Activated B cell treated with CpG ODN at 0.5 μM for 24 hours (primary cell): ENCODE data around the gene GAB3. TPM values are rescaled to one million over a fixed set of nuclear protein-coding genes. Genes with fewer than 3 reads are reported as not detected.
"Not testable (repeated sequence)": the region's sequence is repeated elsewhere in the genome, so short reads cannot be mapped to it uniquely, and the experiment has no call there.

Experiments
- ATAC-seq: fragments of 200-7000 bp; cut with Tn5 transposase; one replicate; pipeline ENCODE4 v1.10.0; 2021; ENCODE audit warnings: low read depth, mild to moderate bottlenecking, moderate library complexity
- CTCF ChIA-PET: fragments of 350-600 bp; sonication (Branson Sonifier 250); formaldehyde crosslinking; loops from one replicate; lab custom pipeline; 2021; ENCODE audit warnings: antibody characterized with exemption; lab: Charles Lee
- POLR2A ChIA-PET: fragments of 350-600 bp; sonication (Branson Sonifier 250); formaldehyde crosslinking; loops from one replicate; lab custom pipeline; 2021; ENCODE audit warnings: antibody characterized with exemption; lab: Charles Lee
- DNase-seq: peaks from one replicate; pipeline ENCODE4 v3.0.0; 2022
- H3K27ac Mint-ChIP-seq: one replicate; pipeline ENCODE4 v1.8.0; 2020; ENCODE audit warnings: mixed read lengths
- H3K27me3 Mint-ChIP-seq: one replicate; pipeline ENCODE4 v1.8.0; 2021; ENCODE audit warnings: mixed read lengths
- H3K36me3 Mint-ChIP-seq: one replicate; pipeline ENCODE4 v1.8.0; 2021; ENCODE audit warnings: low read depth, mixed read lengths
- H3K4me1 Mint-ChIP-seq: one replicate; pipeline ENCODE4 v1.8.0; 2021; ENCODE audit warnings: mixed read lengths
- H3K4me3 Mint-ChIP-seq: one replicate; pipeline ENCODE4 v1.8.0; 2020; ENCODE audit warnings: mild to moderate bottlenecking, mixed read lengths
- H3K9me3 Mint-ChIP-seq: one replicate; pipeline ENCODE4 v1.8.0; 2020; ENCODE audit warnings: mixed read lengths
- CTCF ChIP-seq: fragments of 200-600 bp; IDR thresholded peaks from one replicate; pipeline ENCODE4 v1.8.0; 2022; ENCODE audit warnings: antibody characterized with exemption, mild to moderate bottlenecking
- intact Hi-C: fragments of 100-400 bp; cut with micrococcal nuclease; formaldehyde crosslinking; loops from one replicate; pipeline ENCODE4 v1.15.1; 2024
- total RNA-seq: library from RNA; stranded (reverse); gene quantifications from 2 replicates; pipeline ENCODE4 v1.2.3, GENCODE V29; 2022

The GAB3 gene
- total RNA-seq, 1 donor from 2014 or later: 7.1 TPM

- H3K27me3 Mint-ChIP-seq: no peaks in the 10 kb centered on the region
- no peaks in the 10 kb centered on the region for H3K9me3 Mint-ChIP-seq
- peaks cover 49% of the 10 kb centered on the region for H3K36me3 Mint-ChIP-seq
- no peak overlapping the region for H3K27ac Mint-ChIP-seq
- no peak for ATAC-seq
- CTCF ChIA-PET: no interaction called here
- TF ChIP-seq CTCF: no peak
- intact Hi-C loops: no loop called here
- no peak overlapping the region for H3K4me3 Mint-ChIP-seq
- no peak for DNase-seq
- H3K4me1 Mint-ChIP-seq: peaks cover 15% of the 10 kb centered on the region
- POLR2A ChIA-PET: no interaction called here
These were observed 52.1 kb downstream of the GAB3 start for GRCh38 chrX:154698630-154699248.

- Mint-ChIP-seq H3K36me3 (peaks cover 57% of the 10 kb centered on the region), H3K4me1 (peaks cover 15% of the 10 kb centered on the region), H3K27me3 (no peaks in the 10 kb centered on the region), H3K27ac (no peak overlapping the region), H3K4me3 (no peak overlapping the region), H3K9me3 (no peaks in the 10 kb centered on the region)
- intact Hi-C loops: no loop called here
- POLR2A ChIA-PET: no interaction called here
- ATAC-seq (no peak), DNase-seq (no peak)
- TF ChIP-seq CTCF: no peak
- CTCF ChIA-PET: no interaction called here
These were observed 54.2 kb downstream of the GAB3 start for GRCh38 chrX:154696676-154697045.

- DNase-seq (no peak), ATAC-seq (no peak)
- no peak for TF ChIP-seq CTCF
- Mint-ChIP-seq H3K9me3 (no peaks in the 10 kb centered on the region), H3K27me3 (no peaks in the 10 kb centered on the region), H3K4me1 (peaks cover 15% of the 10 kb centered on the region), H3K4me3 (no peak overlapping the region), H3K27ac (no peak overlapping the region), H3K36me3 (peaks cover 60% of the 10 kb centered on the region)
- intact Hi-C loops: no loop called here
- CTCF ChIA-PET: no interaction called here
- POLR2A ChIA-PET: no interaction called here
These were observed 54.8 kb downstream of the GAB3 start for GRCh38 chrX:154695911-154696675.

- Mint-ChIP-seq H3K4me1 (peaks cover 12% of the 10 kb centered on the region), H3K36me3 (peaks cover 42% of the 10 kb centered on the region), H3K27ac (no peak overlapping the region), H3K4me3 (no peak overlapping the region), H3K27me3 (no peaks in the 10 kb centered on the region), H3K9me3 (no peaks in the 10 kb centered on the region)
- CTCF ChIA-PET: no interaction called here
- TF ChIP-seq CTCF: no peak
- no peak for DNase-seq
- intact Hi-C loops: no loop called here
- POLR2A ChIA-PET: no interaction called here
- no peak for ATAC-seq
These were observed 57.5 kb downstream of the GAB3 start for GRCh38 chrX:154693394-154693793.

GRCh38 chrX:154690438-154690837 is 60.4 kb downstream of the GAB3 start:
- H3K36me3 Mint-ChIP-seq: peaks cover 19% of the 10 kb centered on the region
- H3K27ac Mint-ChIP-seq, H3K4me1 Mint-ChIP-seq, POLR2A ChIA-PET, DNase-seq, H3K27me3 Mint-ChIP-seq, CTCF ChIA-PET, ATAC-seq, intact Hi-C loops, H3K4me3 Mint-ChIP-seq, H3K9me3 Mint-ChIP-seq: not testable (repeated sequence)

GRCh38 chrX:154672084-154672483 is 78.8 kb downstream of the GAB3 start:
- CTCF ChIA-PET, intact Hi-C loops, POLR2A ChIA-PET, ATAC-seq, H3K27me3 Mint-ChIP-seq, H3K4me1 Mint-ChIP-seq, H3K4me3 Mint-ChIP-seq, H3K36me3 Mint-ChIP-seq, H3K27ac Mint-ChIP-seq, DNase-seq: not testable (repeated sequence)
- peaks cover 17% of the 10 kb centered on the region for H3K9me3 Mint-ChIP-seq

- H3K4me1 Mint-ChIP-seq, intact Hi-C loops, ATAC-seq, H3K27me3 Mint-ChIP-seq, CTCF ChIA-PET, H3K27ac Mint-ChIP-seq, DNase-seq, H3K4me3 Mint-ChIP-seq, POLR2A ChIA-PET, H3K36me3 Mint-ChIP-seq: not testable (repeated sequence)
- peaks cover 17% of the 10 kb centered on the region for H3K9me3 Mint-ChIP-seq
These were observed 80.0 kb downstream of the GAB3 start for GRCh38 chrX:154670848-154671247.
